ENCODE measurements around the gene CD300A.

The CD300A gene

GRCh38 chr17:74450925-74451403 lies 15.5 kb upstream of the CD300A start:
- no peak overlapping the region for H3K4me3 ChIP-seq (ENCODE audit: low read length)
- TF ChIP-seq CTCF (IDR thresholded peaks at IDR 0.05; ENCODE audit: insufficient read depth, low read depth, low read length, missing control alignments), result no peak
- no peak for DNase-seq (ENCODE audit: low read depth)

- no peak for DNase-seq (ENCODE audit: low read depth)
- no peak for TF ChIP-seq CTCF (IDR thresholded peaks at IDR 0.05; ENCODE audit: insufficient read depth, low read depth, low read length, missing control alignments)
- no peak overlapping the region for H3K4me3 ChIP-seq (ENCODE audit: low read length)
Measured at GRCh38 chr17:74451557-74451956, 14.9 kb upstream of the CD300A start.

- no peak for DNase-seq (ENCODE audit: low read depth)
- no peak overlapping the region for H3K4me3 ChIP-seq (ENCODE audit: low read length)
- no peak for TF ChIP-seq CTCF (IDR thresholded peaks at IDR 0.05; ENCODE audit: insufficient read depth, low read depth, low read length, missing control alignments)
Measured at GRCh38 chr17:74452033-74452840, 14.2 kb upstream of the CD300A start.

- DNase-seq (ENCODE audit: low read depth), result no peak
- no peak for TF ChIP-seq CTCF (IDR thresholded peaks at IDR 0.05; ENCODE audit: insufficient read depth, low read depth, low read length, missing control alignments)
- no peak overlapping the region for H3K4me3 ChIP-seq (ENCODE audit: low read length)
Measured at GRCh38 chr17:74452841-74453661, 13.4 kb upstream of the CD300A start.

GRCh38 chr17:74453665-74454196 lies 12.7 kb upstream of the CD300A start:
- TF ChIP-seq CTCF (IDR thresholded peaks at IDR 0.05; ENCODE audit: insufficient read depth, low read depth, low read length, missing control alignments), result no peak
- no peak for DNase-seq (ENCODE audit: low read depth)

GRCh38 chr17:74454197-74455024 lies 12.0 kb upstream of the CD300A start:
- peak; percentile 55 for DNase-seq (ENCODE audit: low read depth)
- peak overlapping the region; percentile 21 for H3K4me3 ChIP-seq (ENCODE audit: low read length)
- TF ChIP-seq CTCF (IDR thresholded peaks at IDR 0.05; ENCODE audit: insufficient read depth, low read depth, low read length, missing control alignments), result no peak

More at GRCh38 chr17:74453665-74454196, 12.7 kb upstream of the CD300A start:
- no peak overlapping the region for H3K4me3 ChIP-seq (ENCODE audit: low read length)
